Endothelial cell (in vitro differentiated cells): ENCODE results near the gene SND1. TPM values are rescaled to one million over a fixed set of nuclear protein-coding genes. Genes with fewer than 3 reads are reported as not detected.
A peak's percentile ranks its signal among the peaks of the same experiment; 100 is the strongest.

Experiments
- DNase-seq: peaks from one replicate; pipeline ENCODE4 v3.0.0; 2021; ENCODE audit warnings: low spot score
- H3K27ac Mint-ChIP-seq: one replicate; pipeline ENCODE4 v1.8.0; 2021; ENCODE audit warnings: mixed read lengths, inconsistent platforms; ENCODE audit not compliant: unreplicated experiment
- H3K27me3 Mint-ChIP-seq: one replicate; pipeline ENCODE4 v1.8.0; 2021; ENCODE audit warnings: mild to moderate bottlenecking, moderate library complexity, mixed read lengths, inconsistent platforms; ENCODE audit not compliant: unreplicated experiment
- H3K36me3 Mint-ChIP-seq: one replicate; pipeline ENCODE4 v1.8.0; 2021; ENCODE audit warnings: mild to moderate bottlenecking, low read depth, mixed read lengths, inconsistent platforms; ENCODE audit not compliant: unreplicated experiment
- H3K4me1 Mint-ChIP-seq: one replicate; pipeline ENCODE4 v1.8.0; 2021; ENCODE audit warnings: mild to moderate bottlenecking, mixed read lengths, inconsistent platforms; ENCODE audit not compliant: unreplicated experiment
- H3K4me3 Mint-ChIP-seq: one replicate; pipeline ENCODE4 v1.8.0; 2021; ENCODE audit warnings: mild to moderate bottlenecking, mixed read lengths, inconsistent platforms; ENCODE audit not compliant: unreplicated experiment
- H3K9me3 Mint-ChIP-seq: one replicate; pipeline ENCODE4 v1.8.0; 2021; ENCODE audit warnings: mixed read lengths, inconsistent platforms; ENCODE audit not compliant: unreplicated experiment
- CTCF ChIP-seq: fragments of 200-600 bp; sonication (generic); IDR thresholded peaks from one replicate; pipeline ENCODE4 v1.5.0; 2021; ENCODE audit warnings: antibody characterized with exemption; ENCODE audit not compliant: unreplicated experiment
- total RNA-seq: library from RNA; stranded (reverse); fragmentation: NEBNext Ultra II Directional; extraction: Animal tissue kit (Norgen Biotek cat#: 25700); gene quantifications from one replicate; pipeline ENCODE4 v1.2.1, GENCODE V29; 2021; ENCODE audit not compliant: unreplicated experiment

SND1 gene
- total RNA-seq, 1 donor from 2014 or later = 375 TPM

- no peaks in the 10 kb centered on the region for H3K27me3 Mint-ChIP-seq
- H3K36me3 Mint-ChIP-seq = peaks cover 14% of the 10 kb centered on the region
- H3K27ac Mint-ChIP-seq = no peak overlapping the region
- no peaks in the 10 kb centered on the region for H3K9me3 Mint-ChIP-seq
- no peak overlapping the region for H3K4me3 Mint-ChIP-seq
- peaks cover 42% of the 10 kb centered on the region for H3K4me1 Mint-ChIP-seq
- no peak for DNase-seq
- TF ChIP-seq CTCF = no peak
These were observed 198.2 kb downstream of the SND1 start for GRCh38 chr7:127850195-127850594.

GRCh38 chr7:127854383-127854782 is 202.4 kb downstream of the SND1 start:
- Mint-ChIP-seq H3K27me3 (no peaks in the 10 kb centered on the region), H3K36me3 (peaks cover 13% of the 10 kb centered on the region), H3K4me1 (peaks cover 28% of the 10 kb centered on the region), H3K4me3 (no peak overlapping the region), H3K9me3 (no peaks in the 10 kb centered on the region), H3K27ac (no peak overlapping the region)
- no peak for DNase-seq
- no peak for TF ChIP-seq CTCF

- Mint-ChIP-seq H3K4me1 (peaks cover 28% of the 10 kb centered on the region), H3K4me3 (no peak overlapping the region), H3K27ac (no peak overlapping the region), H3K27me3 (peaks cover 1% of the 10 kb centered on the region), H3K36me3 (peaks cover 8% of the 10 kb centered on the region), H3K9me3 (no peaks in the 10 kb centered on the region)
- no peak for DNase-seq
- no peak for TF ChIP-seq CTCF
These were observed 205.5 kb downstream of the SND1 start for GRCh38 chr7:127857464-127857841.

- Mint-ChIP-seq H3K36me3 (peaks cover 8% of the 10 kb centered on the region), H3K4me1 (peaks cover 32% of the 10 kb centered on the region), H3K27me3 (peaks cover 1% of the 10 kb centered on the region), H3K9me3 (no peaks in the 10 kb centered on the region), H3K4me3 (peak overlapping the region; percentile 27), H3K27ac (no peak overlapping the region)
- DNase-seq = no peak
- TF ChIP-seq CTCF = no peak
These were observed 206.3 kb downstream of the SND1 start for GRCh38 chr7:127858091-127858914.

- DNase-seq = no peak
- TF ChIP-seq CTCF = no peak
- no peak overlapping the region for H3K27ac Mint-ChIP-seq
- H3K4me1 Mint-ChIP-seq = peaks cover 37% of the 10 kb centered on the region
- peaks cover 1% of the 10 kb centered on the region for H3K27me3 Mint-ChIP-seq
- no peaks in the 10 kb centered on the region for H3K9me3 Mint-ChIP-seq
- H3K4me3 Mint-ChIP-seq = peak overlapping the region; percentile 27
- H3K36me3 Mint-ChIP-seq = peaks cover 8% of the 10 kb centered on the region
These were observed 206.9 kb downstream of the SND1 start for GRCh38 chr7:127858915-127859189.
